PFSK-1 (cell line): ENCODE measurements around the gene LAMA1.

Experiments used
- FOXP2 ChIP-seq: optimal IDR thresholded peaks from 2 replicates; pipeline ENCODE3; 2011; ENCODE audit warnings: borderline replicate concordance, control low read depth, inconsistent platforms; ENCODE audit not compliant: insufficient read depth; ENCODE audit errors: extremely low read length, extremely low read depth
- POLR2AphosphoS5 ChIP-seq: IDR thresholded peaks from 2 replicates; pipeline ENCODE4 v1.6.1; 2012; ENCODE audit warnings: low read depth, mild to moderate bottlenecking, control low read depth, low read length, moderate library complexity
- REST ChIP-seq, 2 experiments: IDR thresholded peaks; 2 replicates each; pipeline versions ENCODE4 v1.6.1 to v1.8.0; 2011 to 2012; ENCODE audit warnings: low read depth in 2 of 2, low read length in 2 of 2, control low read depth in 1 of 2, inconsistent platforms in 1 of 2, mild to moderate bottlenecking in 1 of 2, moderate library complexity in 1 of 2; ENCODE audit not compliant: insufficient read depth in 1 of 2
- SIN3A ChIP-seq: IDR thresholded peaks from 2 replicates; pipeline ENCODE4 v1.6.1; 2012; ENCODE audit warnings: mild to moderate bottlenecking, low read length, moderate library complexity, borderline replicate concordance; ENCODE audit not compliant: insufficient read depth
- TAF1 ChIP-seq: IDR thresholded peaks from 2 replicates; pipeline ENCODE4 v1.6.1; 2012; ENCODE audit warnings: low read length, control low read depth, borderline replicate concordance; ENCODE audit not compliant: insufficient read depth

Gene LAMA1

GRCh38 chr18:7071600-7071999, 46.0 kb downstream of the LAMA1 start:
- TF ChIP-seq POLR2AphosphoS5 (no peak), TAF1 (no peak)

GRCh38 chr18:7070466-7070865, 47.1 kb downstream of the LAMA1 start:
- no peak for TF ChIP-seq POLR2AphosphoS5
- no peak for TF ChIP-seq SIN3A
- no peak for TF ChIP-seq TAF1
- TF ChIP-seq REST (IDR thresholded peaks at IDR 0.05; ENCODE audit: insufficient read depth in 1 of 2, low read depth in 2 of 2, low read length in 2 of 2): no peak
- no peak for TF ChIP-seq FOXP2

- TF ChIP-seq SIN3A: no peak
- no peak for TF ChIP-seq TAF1
- TF ChIP-seq REST (IDR thresholded peaks at IDR 0.05; ENCODE audit: insufficient read depth in 1 of 2, low read depth in 2 of 2, low read length in 2 of 2): no peak
- TF ChIP-seq FOXP2: no peak
- TF ChIP-seq POLR2AphosphoS5: no peak
These were observed 48.6 kb downstream of the LAMA1 start for GRCh38 chr18:7068871-7069590.

- TF ChIP-seq POLR2AphosphoS5: no peak
- TF ChIP-seq REST (IDR thresholded peaks at IDR 0.05; ENCODE audit: insufficient read depth in 1 of 2, low read depth in 2 of 2, low read length in 2 of 2): no peak
- no peak for TF ChIP-seq TAF1
- no peak for TF ChIP-seq FOXP2
- no peak for TF ChIP-seq SIN3A
These were observed 50.5 kb downstream of the LAMA1 start for GRCh38 chr18:7066965-7067555.

GRCh38 chr18:7065736-7066135, 51.9 kb downstream of the LAMA1 start:
- TF ChIP-seq POLR2AphosphoS5: no peak
- TF ChIP-seq FOXP2: no peak
- no peak for TF ChIP-seq TAF1
- no peak for TF ChIP-seq REST (IDR thresholded peaks at IDR 0.05; ENCODE audit: insufficient read depth in 1 of 2, low read depth in 2 of 2, low read length in 2 of 2)
- TF ChIP-seq SIN3A: no peak
